Muscle of arm (tissue), 14 donors: ENCODE data around the gene ACOT12. TPM values are rescaled to one million over a fixed set of nuclear protein-coding genes. Genes with fewer than 3 reads are reported as not detected.
"Not testable (repeated sequence)": the region's sequence is repeated elsewhere in the genome, so short reads cannot be mapped to it uniquely, and the experiment has no call there.

Experiments used
- DNase-seq: peaks from one replicate; pipeline ENCODE4 v3.0.0-alpha.2; 2013
- long read RNA-seq, 11 donors: transcript quantifications; one replicate each; lab custom pipeline, GENCODE V29; 2026
- polyA plus RNA-seq, 12 donors: library from polyadenylated mRNA; unstranded; fragments of 120-200 nt; gene quantifications; one replicate each; pipeline ENCODE4 v1.2.1, GENCODE V29; 2013; ENCODE audit not compliant: insufficient read length in 12 of 12

Gene ACOT12
- polyA plus RNA-seq, result under 1 TPM in 8 of 12 donors, not detected in 4; 0.11 to 0.85 (median 0.21) TPM
- long read RNA-seq, donor 1, result 0 reads
- long read RNA-seq, donor 2, result 0 reads
- long read RNA-seq, donor 3, result 0 reads
- long read RNA-seq, donor 4, result 0 reads
- long read RNA-seq, donor 5, result 0 reads
- long read RNA-seq, donor 6, partial matches to known transcripts, result 0 of 1 reads
- long read RNA-seq, donor 6, other reads (novel, unspliced or antisense), result 0 of 1 reads
- long read RNA-seq, donor 7, result 0 reads
- long read RNA-seq, donor 8, result 0 reads
- long read RNA-seq, donor 9, result 0 reads
- long read RNA-seq, donor 10, result 0 reads
- long read RNA-seq, donor 11, partial matches to known transcripts, result 0 of 1 reads
- long read RNA-seq, donor 11, other reads (novel, unspliced or antisense), result 0 of 1 reads

DNA sequence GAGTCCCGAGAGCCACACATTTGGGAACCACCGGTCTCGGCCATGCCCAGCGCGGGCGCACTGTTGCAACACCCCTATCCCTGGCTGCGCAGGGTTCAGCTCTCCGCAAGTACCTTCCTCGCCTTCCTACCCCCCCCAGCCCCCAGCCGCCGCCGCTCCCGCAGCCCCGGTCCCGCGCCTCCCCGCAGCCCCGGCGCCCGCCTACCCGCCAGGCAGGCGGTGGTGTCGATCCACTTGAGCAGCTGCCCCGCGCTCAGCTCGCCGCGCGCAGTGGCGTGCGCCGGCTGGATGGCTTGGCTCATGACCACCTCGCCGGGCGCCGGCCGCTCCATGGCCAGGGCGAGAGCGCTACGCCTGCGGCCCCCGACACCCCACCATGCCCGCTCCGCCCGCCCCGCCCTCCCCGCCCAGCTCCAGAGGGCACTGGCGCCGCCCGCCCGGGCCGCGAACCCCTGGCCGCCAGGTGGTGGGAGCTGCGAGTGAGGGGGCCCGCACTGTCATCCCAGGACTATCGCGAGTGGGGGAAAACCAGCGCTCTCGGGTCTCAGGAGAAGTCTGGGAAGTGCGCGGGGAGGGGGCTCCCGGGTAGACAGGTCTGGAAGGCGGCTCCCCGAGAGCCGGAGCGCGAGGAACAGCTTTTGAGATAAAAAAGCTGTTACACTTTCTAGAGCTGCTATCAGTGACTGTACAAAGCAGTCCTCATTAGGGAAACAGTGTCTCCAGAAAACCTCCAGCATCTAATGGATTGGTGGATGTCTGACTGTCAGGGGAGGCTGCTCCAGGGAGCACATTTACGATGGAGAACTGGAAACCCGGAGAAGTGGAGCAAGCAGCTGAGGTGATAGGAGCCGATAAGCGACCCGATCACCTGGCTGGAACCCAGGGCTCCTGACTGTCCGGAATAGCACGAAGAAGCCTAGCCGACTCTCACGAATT is at the start of gene ACOT12:
Gene ACOT12, minus strand, starts transcription at position 352 of the 936 bp plus-strand sequence. Its CDS starts 20 bp downstream, at position 332.
- DNase-seq, result no peak

DNA sequence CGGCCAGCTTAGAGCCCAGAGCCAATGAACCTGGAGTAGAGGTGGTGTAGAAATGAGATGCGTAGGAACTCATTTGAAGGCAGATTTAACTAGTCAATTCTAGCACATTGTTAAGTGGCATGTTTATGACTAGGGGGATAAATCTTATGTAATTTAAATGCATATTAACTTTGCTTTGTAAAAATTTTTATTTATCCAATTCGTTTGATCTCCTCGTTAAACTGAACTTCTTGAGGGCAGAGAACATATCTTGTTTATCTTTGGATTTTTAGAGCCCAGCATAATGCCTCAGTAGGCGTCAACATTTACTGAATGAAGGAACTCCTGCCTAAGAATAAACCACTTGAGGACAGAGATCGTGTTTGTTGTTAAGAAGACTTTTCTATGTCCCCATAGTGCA is 41.1 kb upstream of the ACOT12 start:
- no peak for DNase-seq

DNA sequence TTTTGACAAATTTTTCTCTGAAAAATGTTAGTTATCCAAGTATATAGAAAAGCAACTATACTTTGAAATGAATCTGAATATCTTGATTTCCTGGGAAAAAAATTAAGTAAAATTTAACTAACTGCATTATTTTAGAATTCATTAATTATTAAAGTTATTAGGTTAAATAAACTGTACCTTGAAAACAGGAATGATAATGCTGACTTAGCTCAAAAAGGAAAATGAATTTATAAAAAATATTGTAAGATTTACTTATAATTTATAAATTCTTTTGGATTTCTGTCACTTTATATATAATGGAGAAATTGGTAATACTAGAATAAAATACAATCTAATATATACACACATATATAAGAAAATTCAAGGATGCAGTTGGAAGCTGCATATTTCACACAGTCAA is 36.1 kb upstream of the ACOT12 start:
- DNase-seq, result no peak

DNA sequence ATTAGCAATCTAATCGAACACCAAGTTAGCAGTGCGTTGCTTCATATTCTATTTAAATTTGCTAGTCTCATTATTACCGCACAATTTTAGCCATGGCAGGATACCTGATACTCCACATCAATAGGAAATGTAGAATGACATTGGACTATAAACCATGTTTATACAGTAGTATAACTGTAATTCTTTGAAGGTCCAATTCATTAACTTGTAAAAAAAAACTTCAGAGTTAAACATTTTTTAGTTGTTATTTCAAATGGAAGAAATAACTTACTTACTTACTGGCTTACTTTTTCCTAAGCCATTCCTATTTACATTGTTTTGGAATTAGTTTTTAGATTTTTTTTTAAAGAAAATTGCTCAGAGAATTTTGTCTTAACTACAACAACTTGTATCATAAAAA is 35.4 kb upstream of the ACOT12 start:
- no peak for DNase-seq

DNA sequence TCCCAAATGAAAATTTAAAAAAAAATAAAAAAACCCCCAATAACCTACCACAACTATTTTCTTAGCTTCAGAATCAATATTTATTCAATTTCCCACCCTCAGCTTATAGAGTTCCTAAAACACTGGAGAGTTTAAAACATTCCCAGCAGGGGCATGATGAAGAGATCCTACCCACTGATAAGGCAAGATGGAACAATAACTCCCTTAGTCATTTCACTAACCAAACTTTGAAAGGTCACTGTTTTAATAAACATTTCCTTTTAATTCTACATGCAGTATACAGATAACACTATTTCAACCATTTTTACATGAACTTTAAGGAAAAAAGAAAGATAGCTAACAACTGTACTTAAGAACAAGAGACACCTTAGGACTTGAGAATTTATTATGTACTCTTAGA is 34.9 kb upstream of the ACOT12 start:
- DNase-seq, result no peak

DNA sequence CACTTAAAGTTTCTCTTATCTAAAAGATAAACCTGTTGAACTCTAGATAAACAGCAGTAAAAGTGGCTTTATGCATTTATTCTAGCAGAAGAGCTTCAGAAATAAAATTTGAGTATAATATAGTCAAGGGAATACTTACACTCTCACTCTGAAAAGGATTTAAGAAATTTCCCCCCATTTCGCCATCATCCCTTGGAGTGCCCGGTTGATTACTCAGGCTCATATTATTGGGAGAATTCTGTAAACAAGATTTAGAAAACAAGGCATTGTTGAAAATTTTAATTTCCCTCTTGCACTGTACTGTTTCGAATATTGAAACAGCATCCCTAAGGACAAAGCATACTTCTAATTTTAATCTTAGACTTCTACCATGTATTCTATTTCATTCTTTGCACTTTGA is 34.5 kb upstream of the ACOT12 start:
- no peak for DNase-seq

DNA sequence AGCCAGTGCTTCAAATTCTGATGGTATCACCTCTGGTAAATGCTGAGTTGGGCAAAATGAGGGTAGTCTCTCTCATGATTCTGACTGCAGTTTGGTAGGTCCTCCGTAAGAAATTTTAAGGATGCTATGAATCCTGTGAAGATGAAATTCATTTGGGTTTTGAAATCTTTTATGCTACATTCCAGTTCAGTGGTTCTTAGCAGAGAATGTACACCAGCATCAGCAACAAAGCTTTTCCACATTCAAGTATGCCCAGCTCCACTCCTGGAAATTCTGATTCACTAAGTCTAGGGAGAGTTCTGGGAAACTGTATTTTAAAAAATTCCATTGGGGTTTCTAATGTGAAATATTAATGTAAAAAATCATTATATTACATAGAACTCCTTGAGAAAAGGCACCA is 33.6 kb upstream of the ACOT12 start:
- no peak for DNase-seq

DNA sequence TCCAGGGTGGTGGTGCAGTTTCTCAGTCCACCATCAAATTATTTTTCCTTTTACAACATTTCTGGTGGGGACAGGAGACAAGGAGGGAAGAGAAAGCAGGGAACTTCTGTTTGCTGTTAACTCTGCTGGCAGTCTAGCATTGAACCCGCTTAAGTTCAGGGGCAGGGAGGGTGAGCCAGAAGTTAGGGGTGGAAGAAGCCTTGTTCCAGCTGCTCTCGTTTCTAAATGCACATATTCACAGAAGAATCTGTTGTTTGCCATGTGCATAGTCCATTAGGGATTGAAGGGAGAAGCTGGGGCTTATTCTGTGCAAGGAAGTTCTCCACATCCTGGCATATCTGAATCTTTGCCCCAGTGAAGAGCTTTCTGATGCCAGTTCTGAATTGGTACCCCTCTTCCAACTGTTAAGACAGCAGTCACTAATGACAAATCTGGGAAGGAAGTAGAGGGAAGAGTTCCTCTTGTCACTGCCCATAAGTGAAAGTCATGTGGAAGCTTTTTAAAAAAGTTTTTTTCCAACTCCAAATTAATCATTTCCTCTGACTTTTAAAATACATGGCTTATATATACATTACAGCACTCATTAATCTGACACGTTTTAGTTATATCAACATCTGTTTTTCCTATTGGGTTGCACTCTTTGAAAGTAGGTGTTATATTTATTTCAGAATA is 32.6 kb upstream of the ACOT12 start:
- DNase-seq, result no peak

DNA sequence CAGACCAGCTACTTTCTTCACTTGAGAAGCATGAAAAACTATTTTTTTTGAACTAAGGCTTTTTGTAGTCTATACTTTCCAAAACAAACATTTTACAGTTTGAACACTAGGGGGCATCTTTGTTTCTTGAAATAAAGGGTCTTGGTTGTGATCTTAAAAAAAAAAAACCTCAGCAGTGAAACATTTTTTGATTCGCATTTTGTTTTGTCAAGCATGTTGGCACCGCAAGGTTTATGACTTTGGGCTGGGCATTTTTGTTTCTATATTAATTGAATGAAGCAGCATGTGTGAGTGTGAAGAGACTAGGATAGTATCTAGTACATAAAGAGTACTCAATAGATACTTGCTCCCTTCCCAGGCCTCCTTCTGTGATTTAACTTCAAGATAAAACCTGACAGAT is 31.6 kb upstream of the ACOT12 start:
- DNase-seq, result no peak

DNA sequence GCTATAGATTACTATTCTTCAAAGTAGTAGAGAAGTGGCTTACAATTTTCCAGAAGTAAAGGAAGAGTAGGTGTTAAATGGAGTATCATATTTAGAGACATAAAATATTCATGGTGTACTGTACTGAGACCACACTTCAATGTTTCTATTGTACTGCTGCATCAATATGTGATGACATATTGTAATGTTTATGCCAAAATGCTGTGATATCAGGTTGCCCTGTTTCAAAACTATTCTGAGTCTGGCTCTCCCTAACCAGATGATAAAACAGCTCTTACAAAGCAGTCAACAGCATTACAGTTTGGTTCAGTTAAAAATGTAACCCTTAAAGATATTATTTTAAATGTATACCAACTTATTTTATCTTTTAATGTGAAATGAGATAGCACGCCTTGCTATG is 30.8 kb upstream of the ACOT12 start:
- no peak for DNase-seq

DNA sequence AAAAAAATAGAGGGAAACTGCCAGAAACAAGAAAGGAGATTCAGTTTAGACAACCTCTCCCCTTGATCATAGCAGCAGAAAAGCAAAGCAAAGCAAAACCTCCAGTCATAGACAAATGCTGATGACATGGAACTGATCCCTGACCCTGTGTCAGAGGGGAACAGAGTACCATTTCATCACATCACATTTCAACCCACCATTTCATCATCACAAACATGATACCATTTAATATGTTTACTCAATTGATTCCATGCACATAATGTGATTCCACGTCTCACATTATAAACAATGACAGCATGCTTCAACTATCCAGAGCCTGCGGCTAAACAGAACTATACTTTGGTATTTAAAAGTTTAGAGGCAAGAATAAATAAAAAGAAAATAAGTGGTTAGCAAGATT is 28.7 kb upstream of the ACOT12 start:
- no peak for DNase-seq

DNA sequence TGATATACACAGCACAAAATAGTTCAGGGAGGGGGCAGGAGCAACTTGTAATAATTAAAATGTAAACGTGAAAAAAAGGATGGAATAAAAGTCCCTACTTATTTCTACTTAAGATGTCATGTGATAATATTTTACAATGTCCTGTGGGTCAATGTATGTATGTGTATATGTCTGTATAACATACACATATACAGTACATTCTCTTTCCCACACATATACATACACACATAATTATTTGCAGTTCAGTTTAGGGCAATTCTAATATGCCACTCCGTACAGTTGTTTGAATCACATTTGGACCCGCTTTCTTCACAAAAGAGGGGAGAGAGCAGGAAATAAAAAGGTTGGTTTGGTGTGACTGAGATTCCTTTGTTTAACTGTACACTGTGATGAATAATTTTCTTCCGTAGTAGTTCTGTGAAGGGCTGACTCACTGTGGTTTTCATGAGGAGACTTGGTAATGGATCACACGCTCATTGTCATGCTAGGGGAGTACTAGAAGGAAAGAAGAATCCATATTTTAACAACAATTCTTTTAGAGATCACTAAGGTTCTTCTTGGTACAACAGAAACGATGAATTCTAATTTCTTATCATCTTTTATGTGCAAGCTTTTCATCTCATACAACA is 26.2 kb upstream of the ACOT12 start:
- no peak for DNase-seq

DNA sequence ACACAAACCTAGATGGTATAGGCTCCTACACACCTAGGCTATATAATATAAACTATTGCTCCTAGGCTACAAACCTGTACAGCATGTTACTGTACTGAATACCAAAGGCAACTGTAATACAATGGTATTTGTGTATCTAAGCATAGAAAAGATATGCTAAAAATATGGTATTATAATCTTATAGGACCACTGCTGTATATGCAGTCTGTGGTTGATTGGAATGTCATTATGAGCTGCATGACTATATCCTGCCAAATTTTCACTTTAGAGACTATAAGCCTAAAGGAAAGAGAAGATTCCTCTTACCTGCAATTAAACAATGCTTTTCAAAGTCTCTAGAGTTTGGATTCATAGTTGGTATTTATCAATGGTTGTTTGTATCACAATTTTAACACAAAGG is 24.7 kb upstream of the ACOT12 start:
- DNase-seq, result no peak

DNA sequence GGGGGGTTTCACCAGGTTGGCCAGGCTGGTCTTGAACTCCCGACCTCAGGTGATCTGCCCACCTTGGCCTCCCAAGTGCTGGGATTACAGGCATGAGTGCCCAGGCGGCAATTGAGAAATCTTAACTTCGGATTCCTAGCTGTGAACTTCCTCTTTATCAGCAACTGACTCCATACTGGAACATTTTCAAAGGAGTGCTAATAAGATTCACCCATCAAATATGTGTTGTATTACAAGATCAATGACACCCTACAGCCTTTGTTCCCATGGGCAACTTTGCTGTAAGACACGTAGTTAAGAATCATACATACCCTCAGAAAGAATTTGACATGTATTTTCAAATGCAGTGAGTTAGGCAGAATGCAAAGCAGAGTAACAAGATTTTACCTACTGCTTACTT is 23.1 kb upstream of the ACOT12 start:
- DNase-seq, result no peak

DNA sequence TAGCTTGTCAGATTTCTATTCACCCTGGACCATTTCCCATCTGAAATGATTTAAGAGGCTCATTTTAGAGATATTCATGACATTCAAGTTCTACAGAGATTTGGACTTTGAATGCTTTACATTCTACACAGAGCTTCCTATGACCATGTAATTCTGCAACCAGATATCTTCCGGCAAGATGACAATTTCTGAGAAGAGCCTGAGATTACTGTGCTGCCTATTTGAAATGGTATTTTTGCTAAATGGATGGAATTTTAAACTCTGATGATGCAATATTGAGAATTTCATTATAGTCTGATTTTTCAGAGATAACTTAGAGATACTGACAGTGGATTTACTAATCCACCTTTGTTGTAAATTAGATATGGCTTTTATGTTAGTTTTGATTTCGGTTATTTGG is 16.0 kb upstream of the ACOT12 start:
- no peak for DNase-seq

DNA sequence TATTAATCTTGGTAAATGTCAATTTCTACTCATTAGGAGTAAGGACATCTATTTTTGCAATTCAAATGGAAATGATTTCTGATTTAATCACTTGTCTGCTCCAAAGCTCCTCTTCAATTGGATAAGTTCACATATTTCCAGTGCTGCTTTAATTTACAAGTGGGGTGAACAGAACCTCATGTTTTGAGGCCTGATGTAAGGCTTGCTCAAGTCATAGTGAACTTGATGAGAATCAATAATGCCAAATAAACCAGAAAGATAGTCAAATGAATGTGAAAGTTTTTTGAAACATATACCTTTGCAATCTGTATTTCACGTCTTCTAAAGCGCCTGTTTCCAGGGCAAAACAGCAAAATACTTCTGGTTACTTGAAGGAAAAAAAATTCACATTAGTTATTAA is 15.4 kb upstream of the ACOT12 start:
- DNase-seq, result no peak

DNA sequence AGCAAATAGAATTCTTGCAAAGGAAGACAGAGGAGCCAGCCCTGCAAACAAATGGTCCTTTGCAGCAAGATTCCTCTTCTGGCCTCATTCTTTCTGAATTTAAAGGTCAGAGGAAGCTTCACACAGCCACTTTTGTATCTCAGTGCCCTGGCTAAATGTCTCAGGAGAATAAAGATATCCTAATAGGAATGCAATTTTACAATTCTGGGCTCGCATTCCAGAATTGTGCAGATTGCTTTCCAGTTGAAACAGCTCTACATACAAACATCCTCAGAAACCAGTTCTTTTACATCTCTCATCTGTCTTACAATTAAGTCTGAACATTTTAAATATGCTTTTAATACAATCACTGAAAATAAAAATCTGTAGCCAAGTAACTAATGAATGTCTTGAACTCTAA is 14.6 kb upstream of the ACOT12 start:
- no peak for DNase-seq

DNA sequence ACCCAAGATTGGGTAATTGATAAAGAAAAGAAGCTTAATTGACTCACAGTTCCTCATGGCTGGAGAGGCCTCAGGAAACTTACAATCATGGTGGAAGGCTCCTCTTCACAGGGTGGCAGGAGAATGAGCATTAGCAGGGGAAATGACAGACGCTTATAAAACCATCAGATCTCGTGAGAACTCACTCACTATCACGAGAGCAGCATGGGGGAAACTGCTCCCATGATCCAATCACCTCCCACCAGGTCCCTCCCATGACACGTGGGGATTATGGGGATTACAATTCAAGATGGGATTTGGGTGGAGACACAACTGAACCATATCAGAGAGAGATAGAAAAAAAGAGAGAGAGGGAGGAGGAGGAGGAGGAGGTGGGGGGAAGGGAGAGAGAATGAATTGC is 13.9 kb upstream of the ACOT12 start:
- not testable (repeated sequence) for DNase-seq

DNA sequence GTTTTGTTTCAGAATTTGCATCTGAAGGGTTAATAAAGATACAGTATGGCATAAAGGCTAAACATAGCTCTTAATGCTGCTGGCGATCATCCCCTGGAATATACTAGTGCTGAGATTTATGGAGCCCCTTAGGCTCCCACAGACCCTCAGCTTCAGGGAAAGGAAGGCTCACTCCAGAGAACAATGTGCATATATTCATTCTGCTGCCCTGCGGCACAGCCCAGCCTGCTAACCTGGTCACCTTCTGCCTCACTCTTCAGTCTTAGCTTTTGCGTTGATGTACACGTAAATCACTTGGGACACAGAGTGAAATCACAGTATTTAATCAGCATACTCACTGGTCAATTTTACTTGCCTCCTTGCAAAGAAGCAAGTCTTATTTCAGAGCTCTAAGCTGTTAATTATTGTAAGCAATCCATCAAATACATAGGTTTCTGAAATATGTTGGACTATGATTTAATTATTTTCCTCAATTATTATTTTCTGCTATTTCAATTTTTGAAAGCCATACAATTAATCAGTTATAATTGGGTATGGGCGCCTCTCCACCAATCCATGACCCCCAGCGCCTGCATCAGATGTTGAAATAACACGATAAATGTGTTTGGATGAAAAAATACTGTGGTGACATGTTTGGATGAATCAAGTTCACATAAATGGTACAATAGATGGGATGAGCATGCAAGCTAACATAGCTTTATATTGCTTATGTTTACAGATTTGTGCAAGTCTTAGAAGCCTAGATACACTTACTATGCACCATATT is 11.4 kb upstream of the ACOT12 start:
- DNase-seq, result no peak

DNA sequence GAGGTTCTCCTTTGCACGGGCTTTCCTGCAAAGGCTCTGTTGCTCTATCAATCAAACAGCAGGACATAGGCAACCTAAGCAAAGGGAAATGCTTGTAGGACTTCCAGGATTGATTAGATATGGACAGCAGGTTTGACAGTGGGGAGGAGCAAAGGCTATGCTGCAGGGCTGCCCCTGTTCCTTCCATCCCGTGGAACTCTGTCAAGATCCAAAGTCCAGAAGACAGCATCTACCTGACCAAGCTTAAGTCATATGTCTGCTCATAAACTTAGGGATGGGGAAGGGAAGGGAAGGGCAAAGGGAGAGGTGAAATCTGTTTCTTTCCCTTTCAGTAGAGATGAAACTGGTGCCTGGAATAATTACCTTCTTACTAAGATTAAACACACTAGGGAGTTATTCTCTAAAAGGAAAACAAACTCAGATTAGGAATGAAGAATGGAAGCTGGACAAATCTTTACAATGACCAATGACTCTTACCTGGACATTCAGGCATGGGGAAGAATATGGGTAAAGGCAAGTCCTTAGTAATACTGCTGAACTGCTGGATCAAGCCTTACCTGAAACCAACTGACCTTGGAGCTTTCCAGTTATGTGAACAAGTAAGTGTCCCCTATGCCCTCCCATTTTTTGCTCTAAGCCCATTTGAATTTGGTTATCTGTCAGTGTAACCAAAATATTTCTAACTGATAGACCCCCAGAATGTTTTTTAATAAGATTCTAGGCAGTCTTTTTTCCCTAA is 8.4 kb upstream of the ACOT12 start:
- no peak for DNase-seq
